GM12873 (cell line): ENCODE measurements around the gene PLEKHO2.

ENCODE experiments used
- TF ChIP-seq, protein P1 (sequence below): IDR thresholded peaks from 2 replicates; pipeline ENCODE4 v1.5.1; 2012; ENCODE audit warnings: low read depth, mild to moderate bottlenecking, moderate library complexity, low read length, control low read depth; ENCODE audit not compliant: insufficient read depth; ENCODE audit errors: missing control alignments

The PLEKHO2 gene

DNA sequence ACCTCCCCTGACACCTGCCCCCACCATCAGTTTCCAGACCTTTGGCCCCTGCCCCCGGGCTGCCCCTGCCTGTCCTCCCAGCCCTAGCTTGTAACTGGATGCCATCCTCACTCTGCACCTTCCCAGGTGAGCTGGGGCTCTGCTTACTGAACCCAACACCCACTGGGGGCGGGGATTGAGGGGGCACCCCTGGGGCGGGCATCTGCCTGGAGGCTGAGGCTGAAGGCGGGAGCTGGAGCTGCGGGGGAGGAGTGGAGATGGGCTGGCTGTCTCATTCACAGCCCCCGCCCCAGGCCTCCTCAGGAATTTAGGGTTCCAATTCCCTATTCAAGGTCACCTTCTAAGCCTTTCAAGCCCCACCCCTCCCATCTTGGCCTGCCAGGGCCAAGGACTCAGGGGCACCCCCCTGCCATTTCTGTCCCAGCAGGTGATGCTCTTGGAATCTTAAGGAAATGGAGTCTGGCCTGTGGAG is 33.9 kb upstream of the PLEKHO2 start:
- TF ChIP-seq, protein P1, sequence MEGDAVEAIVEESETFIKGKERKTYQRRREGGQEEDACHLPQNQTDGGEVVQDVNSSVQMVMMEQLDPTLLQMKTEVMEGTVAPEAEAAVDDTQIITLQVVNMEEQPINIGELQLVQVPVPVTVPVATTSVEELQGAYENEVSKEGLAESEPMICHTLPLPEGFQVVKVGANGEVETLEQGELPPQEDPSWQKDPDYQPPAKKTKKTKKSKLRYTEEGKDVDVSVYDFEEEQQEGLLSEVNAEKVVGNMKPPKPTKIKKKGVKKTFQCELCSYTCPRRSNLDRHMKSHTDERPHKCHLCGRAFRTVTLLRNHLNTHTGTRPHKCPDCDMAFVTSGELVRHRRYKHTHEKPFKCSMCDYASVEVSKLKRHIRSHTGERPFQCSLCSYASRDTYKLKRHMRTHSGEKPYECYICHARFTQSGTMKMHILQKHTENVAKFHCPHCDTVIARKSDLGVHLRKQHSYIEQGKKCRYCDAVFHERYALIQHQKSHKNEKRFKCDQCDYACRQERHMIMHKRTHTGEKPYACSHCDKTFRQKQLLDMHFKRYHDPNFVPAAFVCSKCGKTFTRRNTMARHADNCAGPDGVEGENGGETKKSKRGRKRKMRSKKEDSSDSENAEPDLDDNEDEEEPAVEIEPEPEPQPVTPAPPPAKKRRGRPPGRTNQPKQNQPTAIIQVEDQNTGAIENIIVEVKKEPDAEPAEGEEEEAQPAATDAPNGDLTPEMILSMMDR: no peak

DNA sequence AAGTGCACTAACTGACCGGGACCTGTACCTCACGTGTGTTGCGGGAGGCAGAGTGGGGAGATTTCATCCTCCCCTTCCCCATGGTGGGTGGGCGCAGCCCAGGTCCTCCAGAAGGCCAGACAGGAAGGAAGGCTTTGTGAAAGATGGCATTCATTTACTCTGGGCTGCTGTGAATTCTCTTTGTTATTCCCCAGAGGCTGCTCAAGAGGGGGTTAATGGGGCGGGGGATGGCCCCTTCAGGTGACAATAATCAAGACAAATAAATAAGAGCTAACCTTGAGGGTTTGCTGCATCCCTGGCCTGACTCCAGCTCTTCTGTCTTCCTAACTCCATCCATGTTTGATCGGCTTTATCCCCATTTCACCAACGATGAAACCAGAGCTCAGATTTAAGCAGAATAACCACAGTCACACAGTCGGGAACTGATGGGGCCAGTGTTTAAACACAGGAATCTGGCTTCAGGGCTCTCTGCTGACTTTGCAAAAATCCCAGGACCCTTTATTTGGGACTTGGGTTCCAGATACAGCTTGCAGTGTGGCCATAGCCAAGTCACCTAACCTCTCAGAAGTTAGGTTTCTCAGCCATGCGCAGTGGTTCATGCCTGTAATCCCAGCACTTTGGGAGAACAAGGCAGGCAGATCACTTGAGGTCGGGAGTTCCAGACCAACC is 32.8 kb upstream of the PLEKHO2 start:
- TF ChIP-seq, protein P1: no peak

DNA sequence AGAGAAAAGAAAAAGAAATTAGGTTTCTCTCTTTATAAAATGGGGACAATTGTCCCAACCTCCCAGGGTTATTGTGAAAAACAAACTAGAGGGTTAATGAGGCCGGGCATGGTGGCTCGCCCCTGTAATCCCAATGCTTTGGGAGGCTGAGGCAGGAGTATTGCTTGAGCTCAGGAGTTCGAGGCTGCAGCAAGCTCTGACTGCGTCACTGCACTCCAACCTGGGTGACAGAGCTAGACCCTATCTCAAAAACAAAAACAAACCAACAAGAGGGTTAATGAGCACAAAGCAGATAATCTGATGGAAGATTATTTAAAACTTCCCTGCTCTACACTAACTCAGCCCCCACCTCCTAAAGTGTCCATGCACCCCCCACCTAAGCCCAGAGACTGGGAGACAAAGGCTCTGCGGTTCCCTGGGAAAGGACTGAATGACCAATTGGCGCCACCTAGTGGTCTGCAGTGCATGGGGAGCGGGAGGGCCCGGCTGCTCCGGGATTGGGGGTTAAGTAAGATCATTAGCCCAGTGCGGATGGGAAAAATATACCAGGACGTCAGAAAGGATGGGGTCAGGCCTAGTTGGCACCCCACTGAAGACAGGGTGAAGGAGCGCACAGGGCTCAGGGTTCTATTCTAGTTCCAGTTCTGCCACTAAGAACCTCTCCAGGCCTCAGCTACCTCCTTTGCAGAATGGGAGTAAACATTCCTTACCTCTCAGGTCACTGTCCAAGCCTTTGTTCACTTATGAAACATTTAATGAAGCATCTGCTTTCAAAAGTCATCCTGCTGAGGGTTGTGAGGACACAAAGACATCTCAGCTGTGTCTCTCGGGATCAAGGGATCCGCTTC is 31.8 kb upstream of the PLEKHO2 start:
- TF ChIP-seq, protein P1: peak; percentile 91

DNA sequence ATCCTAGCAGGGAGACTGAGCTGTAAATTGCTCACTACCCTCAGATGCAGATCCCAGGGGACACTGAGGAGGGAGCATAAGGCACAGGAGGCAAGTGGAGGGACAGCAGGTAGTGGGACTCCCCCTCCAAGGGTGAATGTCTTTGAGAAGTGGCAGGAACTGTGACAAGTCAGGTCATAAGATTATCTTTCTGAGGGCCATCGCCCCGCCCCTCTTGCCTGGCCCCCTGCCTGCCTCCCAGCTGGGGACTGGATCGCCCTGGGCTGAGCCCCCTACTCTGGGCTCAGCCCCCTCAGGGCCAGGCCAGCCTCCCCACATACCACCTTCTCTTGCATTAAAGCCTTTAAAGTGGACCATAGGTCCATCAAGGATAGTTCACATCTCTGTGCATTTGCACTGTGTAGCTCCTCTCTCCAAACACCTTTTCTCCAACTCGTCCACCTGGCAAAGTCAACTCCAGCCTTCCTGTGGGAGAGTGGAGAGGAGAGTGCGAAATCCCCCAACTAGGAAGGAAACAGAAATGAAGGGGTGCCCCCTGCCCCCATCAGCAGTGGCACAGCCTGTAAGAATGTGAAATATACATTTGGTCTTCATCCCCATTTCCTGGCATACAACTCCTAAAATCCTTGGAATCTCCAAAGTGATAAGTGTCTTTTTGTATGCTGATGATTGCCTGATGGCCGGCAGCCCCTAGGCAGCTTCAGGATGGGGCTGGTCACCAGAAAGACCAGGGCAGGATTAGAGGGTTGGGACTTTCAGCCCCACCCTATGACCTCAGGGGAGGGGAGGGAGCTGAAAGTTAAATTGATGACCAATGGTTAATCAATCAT is 31.0 kb upstream of the PLEKHO2 start:
- TF ChIP-seq, protein P1: no peak

DNA sequence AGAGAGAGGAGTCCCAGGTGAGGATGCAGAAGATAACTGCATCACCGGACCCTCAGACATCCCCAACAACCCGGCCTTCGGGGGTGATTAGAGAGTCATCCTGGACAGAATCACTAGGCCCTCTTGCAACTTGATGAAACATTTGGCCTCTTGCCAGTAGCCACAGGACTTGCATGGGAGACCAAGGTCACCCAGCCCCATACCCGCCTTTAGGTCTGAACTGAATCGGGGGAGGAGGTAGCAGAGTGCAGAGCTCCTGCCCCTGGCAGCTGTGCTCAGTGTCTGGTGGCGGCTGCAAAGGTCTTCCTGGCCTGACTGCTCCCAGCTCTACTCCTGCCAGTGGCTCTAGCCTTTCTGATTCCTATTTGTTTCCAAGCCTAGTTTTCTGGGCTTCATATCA is 28.6 kb upstream of the PLEKHO2 start:
- TF ChIP-seq, protein P1: no peak

DNA sequence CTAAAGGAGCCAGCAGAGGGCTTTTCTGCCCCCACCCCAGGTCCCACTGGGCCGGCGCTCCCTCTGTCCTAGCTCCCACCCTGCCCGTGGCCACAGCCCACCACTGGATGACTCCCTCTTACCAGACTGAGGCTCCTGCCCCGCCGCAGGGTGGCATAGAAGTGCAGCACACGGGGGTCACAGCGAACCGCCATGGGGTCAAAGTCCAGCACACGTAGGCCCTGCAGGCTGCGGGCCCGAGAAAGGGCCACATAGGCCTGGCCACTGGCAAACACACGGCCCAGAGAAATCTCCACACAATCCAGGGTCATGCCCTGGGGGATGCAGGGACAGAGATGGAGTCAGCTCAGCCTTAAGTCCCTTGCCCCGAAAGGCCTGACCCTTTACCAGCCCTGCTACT is 25.3 kb upstream of the PLEKHO2 start:
- TF ChIP-seq, protein P1: no peak
